GM20431 (cell line): Measurements from ENCODE around the gene B4GALT2.

ENCODE experiments used
- in situ Hi-C: fragments of 300-500 bp; cut with MseI, MboI; formaldehyde crosslinking; loops from one replicate; pipeline ENCODE4 v1.15.0; 2020; ENCODE audit warnings: low sequenced_read_pairs; ENCODE audit not compliant: unreplicated experiment

Gene B4GALT2

GRCh38 chr1:44024031-44024902 is 45.3 kb downstream of the B4GALT2 start:
- in situ Hi-C loops = no loop called here

GRCh38 chr1:44024903-44025525 is 46.0 kb downstream of the B4GALT2 start:
- in situ Hi-C loops = no loop called here

GRCh38 chr1:44025816-44026215 is 46.8 kb downstream of the B4GALT2 start:
- in situ Hi-C loops = no loop called here

GRCh38 chr1:44027320-44027719 is 48.3 kb downstream of the B4GALT2 start:
- in situ Hi-C loops = no loop called here

- in situ Hi-C loops = no loop called here
Observed at GRCh38 chr1:44029260-44029910, 50.4 kb downstream of the B4GALT2 start.

- in situ Hi-C loops = no loop called here
Observed at GRCh38 chr1:44029911-44030604, 51.0 kb downstream of the B4GALT2 start.

- in situ Hi-C loops = no loop called here
Observed at GRCh38 chr1:44030605-44031251, 51.7 kb downstream of the B4GALT2 start.

GRCh38 chr1:44031252-44032169 is 52.5 kb downstream of the B4GALT2 start, which contains the start of gene SLC6A9:
TSS of gene SLC6A9 (minus strand) at chr1:44031462. CDS start at chr1:44024277, 7,185 bp downstream.
- in situ Hi-C loops = no loop called here

- in situ Hi-C loops = no loop called here
Observed at GRCh38 chr1:44032170-44032790, 53.3 kb downstream of the B4GALT2 start.

- in situ Hi-C loops = no loop called here
Observed at GRCh38 chr1:44033041-44033575, 54.1 kb downstream of the B4GALT2 start.

GRCh38 chr1:44033756-44034155 is 54.7 kb downstream of the B4GALT2 start:
- in situ Hi-C loops = no loop called here

GRCh38 chr1:44034423-44034822 is 55.4 kb downstream of the B4GALT2 start:
- in situ Hi-C loops = no loop called here

- in situ Hi-C loops = no loop called here
Observed at GRCh38 chr1:44034976-44035716, 56.1 kb downstream of the B4GALT2 start.

- in situ Hi-C loops = no loop called here
Observed at GRCh38 chr1:44035726-44036408, 56.9 kb downstream of the B4GALT2 start.

- in situ Hi-C loops = no loop called here
Observed at GRCh38 chr1:44036409-44037139, 57.6 kb downstream of the B4GALT2 start.

GRCh38 chr1:44037154-44037553 is 58.1 kb downstream of the B4GALT2 start:
- in situ Hi-C loops = no loop called here
